C4-2B (cell line): Measurements from ENCODE around the gene CD69.

Experiments
- CTCF ChIP-seq: fragments of 450-650 bp; conservative IDR thresholded peaks from 2 replicates; pipeline ENCODE4 v1.5.1; 2017; ENCODE audit warnings: mild to moderate bottlenecking
- ZFX ChIP-seq: fragments of 450-650 bp; IDR thresholded peaks from 2 replicates; pipeline ENCODE4 v1.6.1; 2017

GRCh38 chr12:9782547-9783382 is 22.1 kb upstream of the CD69 start:
- no peak for TF ChIP-seq CTCF
- no peak for TF ChIP-seq ZFX
